Uterus (tissue), 4 donors: Measurements from ENCODE around the gene FAM78A. TPM values are rescaled to one million over a fixed set of nuclear protein-coding genes. Genes with fewer than 3 reads are reported as not detected.

Source experiments
- DNase-seq, 2 donors: peaks; one replicate each; pipeline ENCODE4 v3.0.0-alpha.2; 2019 to 2020
- H3K27ac ChIP-seq, 2 donors: fragments of 200-600 bp; sonication (generic); 1 replicate in 1 of 2; 2 replicates in 1 of 2; pipeline ENCODE4 v1.5.1; 2016 to 2018
- H3K27me3 ChIP-seq, 2 donors: fragments of 200-600 bp; sonication (generic); one replicate each; pipeline ENCODE4 v1.5.1; 2018 to 2019; ENCODE audit warnings: control low read depth in 1 of 2
- H3K36me3 ChIP-seq, 2 donors: fragments of 200-600 bp; sonication (generic); one replicate each; pipeline ENCODE4 v1.5.1; 2019; ENCODE audit warnings: control low read depth in 1 of 2
- H3K4me1 ChIP-seq, 2 donors: fragments of 200-600 bp; sonication (generic); one replicate each; pipeline ENCODE4 v1.5.1; 2018 to 2019; ENCODE audit warnings: control low read depth in 1 of 2
- H3K4me3 ChIP-seq, 2 donors: fragments of 200-600 bp; sonication (generic); 1 replicate in 1 of 2; 2 replicates in 1 of 2; pipeline ENCODE4 v1.5.1; 2018 to 2019; ENCODE audit warnings: mild to moderate bottlenecking in 1 of 2
- H3K9me3 ChIP-seq, 2 donors: fragments of 200-600 bp; sonication (generic); one replicate each; pipeline ENCODE4 v1.5.1; 2019; ENCODE audit warnings: control low read depth in 1 of 2
- POLR2A ChIP-seq, 2 donors: fragments of 450-650 bp; IDR thresholded peaks; one replicate each; pipeline ENCODE4 v1.6.1; 2016; ENCODE audit warnings: antibody characterized with exemption in 2 of 2, mild to moderate bottlenecking in 1 of 2, moderate library complexity in 1 of 2
- intact Hi-C: fragments of 100-400 bp; cut with DNase I; formaldehyde crosslinking; loops from one replicate; pipeline ENCODE4 v1.15.1; 2023; ENCODE audit warnings: low total_unique reads
- total RNA-seq, 4 donors: library from RNA; depleted of rRNA in 3 of 4; stranded (reverse); fragments of >200 nt in 3 of 4; gene quantifications; one replicate each; pipeline versions ENCODE4 v1.1.0 to v1.2.4, GENCODE V29; 2014 to 2023
- TF ChIP-seq, protein P1 (sequence below), 4 experiments: fragments of 200-600 bp in 2 of 4; fragments of 450-650 bp in 2 of 4; sonication (generic) in 2 of 4; IDR thresholded peaks; one replicate each; pipeline ENCODE4 v1.5.1; 2016 to 2019; ENCODE audit warnings: antibody characterized with exemption in 4 of 4, mild to moderate bottlenecking in 2 of 4, moderate library complexity in 1 of 4
- donor health status: DM: yes; HTN: yes; CAD: no.

Gene FAM78A
- total RNA-seq, 4 donors from 2014 or later: 0.26 to 15.9 (median 3.6) TPM

DNA sequence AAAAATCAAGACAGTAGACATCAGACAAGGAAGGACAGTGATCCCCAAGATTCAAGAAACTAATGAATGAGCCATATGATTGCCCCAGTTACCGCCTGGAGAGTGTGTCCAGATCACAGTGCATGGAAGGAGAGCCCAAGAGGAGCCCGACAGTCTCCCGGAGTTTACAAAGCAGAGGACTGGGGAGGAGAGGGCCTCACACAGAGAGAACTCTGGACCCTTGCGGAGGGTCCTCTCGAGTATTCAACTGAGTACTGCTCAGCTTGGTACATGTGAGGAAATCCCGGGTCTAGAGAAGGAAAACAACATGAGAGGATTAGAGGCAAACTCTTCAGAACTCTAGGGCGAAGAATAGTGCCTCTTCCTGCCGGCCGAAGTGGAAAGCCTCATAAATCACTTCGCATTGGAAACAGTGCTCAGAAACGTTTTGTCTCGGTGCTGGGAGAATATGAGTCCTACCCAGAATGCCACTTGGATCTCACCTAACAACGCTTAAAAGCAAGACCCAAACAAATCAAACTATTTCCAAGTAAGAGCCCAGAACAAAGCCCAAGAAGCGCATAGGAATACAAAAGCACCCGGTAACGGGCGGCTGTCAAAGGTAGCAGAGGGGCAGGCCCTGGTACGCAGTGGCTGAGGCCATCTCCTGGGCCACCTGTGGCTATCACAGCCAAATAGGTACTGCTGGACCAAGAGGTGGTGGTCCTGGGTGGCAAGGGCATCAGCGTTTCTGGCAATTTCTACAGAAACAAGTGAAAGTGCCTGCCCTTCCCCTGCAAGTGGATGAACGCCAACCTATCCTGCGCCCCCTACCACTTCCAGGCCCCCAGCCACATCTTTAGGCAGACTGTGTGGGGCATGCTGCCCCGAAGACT lies 36.0 kb downstream of the FAM78A start:
- no peak for DNase-seq
- Histone ChIP-seq H3K4me1 (no peaks in the 10 kb centered on the region), H3K36me3 (no peaks in the 10 kb centered on the region), H3K9me3 (no peaks in the 10 kb centered on the region), H3K27me3 (no peaks in the 10 kb centered on the region), H3K4me3 (no peak overlapping the region), H3K27ac (no peak overlapping the region)
- TF ChIP-seq POLR2A (IDR thresholded peaks at IDR 0.05): no peak
- intact Hi-C loops: no loop called here

DNA sequence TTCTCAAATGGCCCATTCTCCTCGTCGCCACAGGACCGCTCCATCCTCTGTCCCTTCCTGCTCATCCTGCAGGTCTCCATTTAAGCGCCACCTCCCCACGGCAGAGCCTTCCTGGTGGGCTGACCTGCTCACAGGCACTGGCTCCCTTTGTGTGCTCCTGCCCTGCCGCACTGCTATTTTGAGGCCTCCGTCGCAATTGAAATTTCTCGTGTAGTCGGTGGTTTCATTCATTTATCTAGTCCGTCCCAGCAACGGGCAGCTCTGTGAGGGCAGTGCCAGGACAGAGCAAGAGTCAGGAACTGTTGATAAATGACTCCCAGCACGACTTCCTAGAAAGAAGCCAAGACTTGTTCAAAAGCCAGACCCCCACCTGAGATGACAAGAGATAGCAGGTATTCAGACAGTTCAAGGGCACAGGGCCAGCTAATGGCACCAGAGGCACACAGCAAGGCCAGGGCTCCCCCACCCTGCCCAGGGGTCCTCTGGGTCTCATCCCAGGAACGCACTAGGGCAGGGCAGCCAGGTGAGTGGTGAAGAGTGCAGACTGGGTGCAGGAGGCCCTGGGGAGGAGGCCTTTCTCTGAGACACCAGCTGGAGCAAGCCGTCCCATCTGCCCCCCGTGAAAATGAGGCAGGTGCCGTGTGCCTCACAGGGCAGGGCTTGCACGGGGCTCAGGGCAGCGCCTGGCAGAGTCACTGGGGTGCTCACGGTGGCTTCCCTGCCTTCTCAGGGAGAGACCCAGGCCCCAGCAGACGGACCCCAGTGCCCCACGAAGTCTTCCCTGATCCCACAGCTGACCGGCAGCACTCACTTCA lies 36.9 kb downstream of the FAM78A start:
- Histone ChIP-seq H3K27ac (no peak overlapping the region), H3K4me1 (no peaks in the 10 kb centered on the region), H3K9me3 (no peaks in the 10 kb centered on the region), H3K27me3 (no peaks in the 10 kb centered on the region), H3K36me3 (no peaks in the 10 kb centered on the region), H3K4me3 (no peak overlapping the region)
- no peak for TF ChIP-seq POLR2A (IDR thresholded peaks at IDR 0.05)
- TF ChIP-seq, protein P1, sequence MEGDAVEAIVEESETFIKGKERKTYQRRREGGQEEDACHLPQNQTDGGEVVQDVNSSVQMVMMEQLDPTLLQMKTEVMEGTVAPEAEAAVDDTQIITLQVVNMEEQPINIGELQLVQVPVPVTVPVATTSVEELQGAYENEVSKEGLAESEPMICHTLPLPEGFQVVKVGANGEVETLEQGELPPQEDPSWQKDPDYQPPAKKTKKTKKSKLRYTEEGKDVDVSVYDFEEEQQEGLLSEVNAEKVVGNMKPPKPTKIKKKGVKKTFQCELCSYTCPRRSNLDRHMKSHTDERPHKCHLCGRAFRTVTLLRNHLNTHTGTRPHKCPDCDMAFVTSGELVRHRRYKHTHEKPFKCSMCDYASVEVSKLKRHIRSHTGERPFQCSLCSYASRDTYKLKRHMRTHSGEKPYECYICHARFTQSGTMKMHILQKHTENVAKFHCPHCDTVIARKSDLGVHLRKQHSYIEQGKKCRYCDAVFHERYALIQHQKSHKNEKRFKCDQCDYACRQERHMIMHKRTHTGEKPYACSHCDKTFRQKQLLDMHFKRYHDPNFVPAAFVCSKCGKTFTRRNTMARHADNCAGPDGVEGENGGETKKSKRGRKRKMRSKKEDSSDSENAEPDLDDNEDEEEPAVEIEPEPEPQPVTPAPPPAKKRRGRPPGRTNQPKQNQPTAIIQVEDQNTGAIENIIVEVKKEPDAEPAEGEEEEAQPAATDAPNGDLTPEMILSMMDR (IDR thresholded peaks at IDR 0.05): no peak
- intact Hi-C loops: no loop called here
- DNase-seq: no peak

DNA sequence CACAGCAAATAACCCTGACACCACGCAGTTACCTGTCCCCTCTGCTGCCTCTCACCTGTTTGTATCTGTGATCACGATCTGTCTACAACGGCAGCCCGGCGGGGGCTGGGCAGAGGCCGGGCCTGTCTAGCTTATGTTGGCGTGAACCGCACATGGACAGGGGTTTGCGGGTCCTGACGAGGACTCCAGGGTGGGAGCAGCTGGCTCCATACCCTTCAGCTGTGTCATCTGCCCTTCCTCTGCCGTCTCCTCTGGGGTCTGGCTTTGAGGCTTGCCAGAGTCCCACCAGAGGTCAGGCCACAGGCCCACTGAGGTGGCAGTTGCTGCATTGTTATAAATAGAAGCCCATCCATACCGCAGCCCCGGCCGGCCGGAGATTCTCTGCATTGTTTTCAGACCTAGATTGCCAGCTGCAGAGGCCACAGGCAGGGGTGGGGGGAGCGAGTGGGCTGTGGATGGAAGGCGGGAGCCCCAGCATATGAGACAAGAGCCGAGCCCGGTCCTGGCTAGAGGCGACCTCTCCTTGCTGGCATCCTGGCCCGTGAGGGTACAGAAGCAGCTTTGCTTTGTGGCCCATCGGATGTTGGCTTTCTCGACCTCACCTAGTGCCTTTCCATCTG lies 37.8 kb downstream of the FAM78A start:
- intact Hi-C loops: no loop called here

DNA sequence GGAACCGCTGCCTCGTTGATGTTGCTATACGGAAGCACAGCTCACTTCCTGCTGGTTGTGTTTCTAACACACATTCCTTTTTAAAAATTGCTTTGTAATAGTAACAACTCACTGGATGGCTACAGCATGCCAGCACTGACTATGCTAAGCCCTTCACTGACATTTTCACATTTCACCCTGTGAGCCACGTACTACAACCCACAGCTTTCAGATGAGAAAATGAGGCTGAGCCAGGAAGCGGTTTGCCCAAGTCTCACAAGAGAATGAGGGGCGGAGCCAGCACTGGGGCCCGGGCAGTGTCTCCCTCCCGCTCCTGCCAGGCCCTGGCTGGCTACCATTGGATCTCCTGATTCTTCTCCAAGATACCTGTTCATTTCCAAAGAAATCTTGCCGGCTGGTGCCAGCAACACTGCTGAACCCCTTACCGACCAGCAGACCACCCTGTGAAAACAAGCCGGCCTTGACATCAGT lies 38.3 kb downstream of the FAM78A start:
- no peaks in the 10 kb centered on the region for H3K4me1 ChIP-seq
- H3K27ac ChIP-seq: no peak overlapping the region
- intact Hi-C loops: no loop called here
- TF ChIP-seq POLR2A (IDR thresholded peaks at IDR 0.05): no peak
- TF ChIP-seq, protein P1 (IDR thresholded peaks at IDR 0.05): no peak
- H3K4me3 ChIP-seq: no peak overlapping the region
- H3K9me3 ChIP-seq: no peaks in the 10 kb centered on the region
- DNase-seq: no peak
- no peaks in the 10 kb centered on the region for H3K27me3 ChIP-seq
- H3K36me3 ChIP-seq: no peaks in the 10 kb centered on the region

More for the DNA sequence above, 37.8 kb downstream of the FAM78A start:
- DNase-seq: no peak
- Histone ChIP-seq H3K27ac (no peak overlapping the region), H3K9me3 (no peaks in the 10 kb centered on the region), H3K36me3 (no peaks in the 10 kb centered on the region), H3K4me1 (no peaks in the 10 kb centered on the region), H3K4me3 (no peak overlapping the region), H3K27me3 (no peaks in the 10 kb centered on the region)
- TF ChIP-seq, protein P1 (IDR thresholded peaks at IDR 0.05): no peak
- no peak for TF ChIP-seq POLR2A (IDR thresholded peaks at IDR 0.05)

DNA sequence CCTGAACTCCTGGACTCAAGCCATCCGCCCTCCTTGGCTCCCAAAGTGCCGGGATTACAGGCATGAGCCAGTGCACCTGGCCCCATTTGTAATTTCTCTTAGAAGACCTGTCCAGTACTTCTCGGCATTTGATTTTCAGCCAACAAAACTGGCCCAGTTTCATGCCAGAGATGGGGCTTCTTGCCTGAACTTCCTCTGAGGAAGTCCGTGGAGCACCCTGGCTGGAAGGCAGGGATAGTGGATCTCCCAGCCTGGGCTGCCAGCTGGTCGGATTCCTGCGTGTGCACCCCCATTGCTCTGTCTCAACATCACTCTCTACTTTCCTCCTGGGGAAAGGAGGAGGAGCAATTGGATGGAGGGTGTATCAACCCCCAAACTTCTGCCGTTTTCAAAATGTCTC lies 39.0 kb downstream of the FAM78A start:
- no peak overlapping the region for H3K4me3 ChIP-seq
- intact Hi-C loops: no loop called here

More for the DNA sequence above, 39.0 kb downstream of the FAM78A start:
- Histone ChIP-seq H3K4me1 (no peaks in the 10 kb centered on the region), H3K27me3 (no peaks in the 10 kb centered on the region), H3K9me3 (no peaks in the 10 kb centered on the region), H3K27ac (no peak overlapping the region), H3K36me3 (no peaks in the 10 kb centered on the region)
- TF ChIP-seq, protein P1 (IDR thresholded peaks at IDR 0.05): no peak
- no peak for TF ChIP-seq POLR2A (IDR thresholded peaks at IDR 0.05)
- no peak for DNase-seq
